Glutamatergic neuron (in vitro differentiated cells): Measurements from ENCODE around the gene TCEANC. TPM values are rescaled to one million over a fixed set of nuclear protein-coding genes. Genes with fewer than 3 reads are reported as not detected.

Source experiments
- DNase-seq: peaks from one replicate; pipeline ENCODE4 v3.0.0; 2022
- H3K27ac Mint-ChIP-seq: one replicate; pipeline ENCODE4 v1.8.0; 2020; ENCODE audit warnings: mild to moderate bottlenecking, mixed read lengths, inconsistent platforms; ENCODE audit not compliant: unreplicated experiment
- H3K27me3 Mint-ChIP-seq: one replicate; pipeline ENCODE4 v1.8.0; 2020; ENCODE audit warnings: mild to moderate bottlenecking, moderate library complexity, mixed read lengths, inconsistent platforms; ENCODE audit not compliant: unreplicated experiment
- H3K36me3 Mint-ChIP-seq: one replicate; pipeline ENCODE4 v1.8.0; 2020; ENCODE audit warnings: mild to moderate bottlenecking, mixed read lengths, inconsistent platforms; ENCODE audit not compliant: unreplicated experiment
- H3K4me1 Mint-ChIP-seq: one replicate; pipeline ENCODE4 v1.8.0; 2020; ENCODE audit warnings: mild to moderate bottlenecking, low read depth, mixed read lengths, inconsistent platforms; ENCODE audit not compliant: unreplicated experiment
- H3K4me3 Mint-ChIP-seq: one replicate; pipeline ENCODE4 v1.8.0; 2020; ENCODE audit warnings: mild to moderate bottlenecking, mixed read lengths, inconsistent platforms; ENCODE audit not compliant: unreplicated experiment
- H3K9me3 Mint-ChIP-seq: one replicate; pipeline ENCODE4 v1.8.0; 2020; ENCODE audit warnings: mild to moderate bottlenecking, moderate library complexity, mixed read lengths, inconsistent platforms; ENCODE audit not compliant: unreplicated experiment
- CTCF ChIP-seq: fragments of 200-600 bp; sonication (generic); IDR thresholded peaks from one replicate; pipeline ENCODE4 v1.5.0; 2021; ENCODE audit not compliant: partially characterized antibody, unreplicated experiment
- total RNA-seq: library from RNA; stranded (reverse); fragmentation: NEBNext Ultra II Directional; extraction: Animal tissue kit (Norgen Biotek cat#: 25700); gene quantifications from one replicate; pipeline ENCODE4 v1.2.1, GENCODE V29; 2021; ENCODE audit not compliant: unreplicated experiment

TCEANC gene
- total RNA-seq, 1 donor from 2014 or later: 6.3 TPM

- no peak for DNase-seq
- Mint-ChIP-seq H3K9me3 (peaks cover 4% of the 10 kb centered on the region), H3K4me3 (no peak overlapping the region), H3K27ac (no peak overlapping the region), H3K36me3 (no peaks in the 10 kb centered on the region), H3K27me3 (no peaks in the 10 kb centered on the region), H3K4me1 (peaks cover 1% of the 10 kb centered on the region)
- TF ChIP-seq CTCF: no peak
These were observed 2.7 kb downstream of the TCEANC start for GRCh38 chrX:13655674-13656073.

GRCh38 chrX:13658602-13659001 lies 5.7 kb downstream of the TCEANC start:
- H3K27me3 Mint-ChIP-seq: no peaks in the 10 kb centered on the region
- peaks cover 1% of the 10 kb centered on the region for H3K4me1 Mint-ChIP-seq
- TF ChIP-seq CTCF: peak; percentile 48
- no peak overlapping the region for H3K4me3 Mint-ChIP-seq
- peaks cover 4% of the 10 kb centered on the region for H3K9me3 Mint-ChIP-seq
- DNase-seq: no peak
- H3K36me3 Mint-ChIP-seq: no peaks in the 10 kb centered on the region
- H3K27ac Mint-ChIP-seq: no peak overlapping the region

GRCh38 chrX:13659063-13659462 lies 6.1 kb downstream of the TCEANC start:
- Mint-ChIP-seq H3K27ac (no peak overlapping the region), H3K27me3 (no peaks in the 10 kb centered on the region), H3K4me3 (no peak overlapping the region), H3K9me3 (peaks cover 4% of the 10 kb centered on the region), H3K4me1 (peaks cover 1% of the 10 kb centered on the region), H3K36me3 (no peaks in the 10 kb centered on the region)
- no peak for TF ChIP-seq CTCF
- no peak for DNase-seq

GRCh38 chrX:13661735-13662288 lies 8.9 kb downstream of the TCEANC start:
- Mint-ChIP-seq H3K4me3 (no peak overlapping the region), H3K9me3 (no peaks in the 10 kb centered on the region), H3K4me1 (no peaks in the 10 kb centered on the region), H3K27ac (no peak overlapping the region), H3K27me3 (no peaks in the 10 kb centered on the region), H3K36me3 (no peaks in the 10 kb centered on the region)
- TF ChIP-seq CTCF: no peak
- no peak for DNase-seq

GRCh38 chrX:13662355-13662791 lies 9.4 kb downstream of the TCEANC start:
- H3K36me3 Mint-ChIP-seq: no peaks in the 10 kb centered on the region
- no peak for TF ChIP-seq CTCF

More at GRCh38 chrX:13662355-13662791, 9.4 kb downstream of the TCEANC start:
- Mint-ChIP-seq H3K4me3 (no peak overlapping the region), H3K27me3 (no peaks in the 10 kb centered on the region), H3K27ac (no peak overlapping the region), H3K9me3 (no peaks in the 10 kb centered on the region), H3K4me1 (no peaks in the 10 kb centered on the region)
- no peak for DNase-seq
